HG03108 (cell line): ENCODE data around the gene PPP1R14C.

Source experiments
- ATAC-seq: cut with Tn5 transposase; IDR thresholded peaks from one replicate; pipeline ENCODE4 v1.9.1; 2021; ENCODE audit warnings: moderate library complexity; ENCODE audit not compliant: unreplicated experiment

PPP1R14C gene

DNA sequence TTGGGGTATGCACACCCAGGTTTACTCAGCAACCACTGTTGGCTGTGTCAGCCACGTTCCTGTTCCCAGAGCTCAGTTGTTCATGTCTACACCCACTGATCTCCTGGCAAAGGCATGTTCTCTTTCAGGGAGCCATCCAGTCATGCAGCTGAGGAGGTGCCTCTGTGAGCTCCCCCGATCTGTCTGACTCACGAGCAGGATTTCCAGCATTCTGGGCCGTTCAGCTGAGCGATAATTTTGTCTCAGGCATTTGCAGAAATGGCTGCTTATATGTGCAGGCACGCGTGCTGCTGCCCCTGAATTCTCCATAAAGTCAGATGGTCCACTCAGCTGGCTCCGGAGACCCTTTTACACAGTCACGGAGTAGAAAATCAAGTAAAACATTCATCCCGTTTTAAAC lies 147.6 kb downstream of the PPP1R14C start:
- no peak for ATAC-seq

DNA sequence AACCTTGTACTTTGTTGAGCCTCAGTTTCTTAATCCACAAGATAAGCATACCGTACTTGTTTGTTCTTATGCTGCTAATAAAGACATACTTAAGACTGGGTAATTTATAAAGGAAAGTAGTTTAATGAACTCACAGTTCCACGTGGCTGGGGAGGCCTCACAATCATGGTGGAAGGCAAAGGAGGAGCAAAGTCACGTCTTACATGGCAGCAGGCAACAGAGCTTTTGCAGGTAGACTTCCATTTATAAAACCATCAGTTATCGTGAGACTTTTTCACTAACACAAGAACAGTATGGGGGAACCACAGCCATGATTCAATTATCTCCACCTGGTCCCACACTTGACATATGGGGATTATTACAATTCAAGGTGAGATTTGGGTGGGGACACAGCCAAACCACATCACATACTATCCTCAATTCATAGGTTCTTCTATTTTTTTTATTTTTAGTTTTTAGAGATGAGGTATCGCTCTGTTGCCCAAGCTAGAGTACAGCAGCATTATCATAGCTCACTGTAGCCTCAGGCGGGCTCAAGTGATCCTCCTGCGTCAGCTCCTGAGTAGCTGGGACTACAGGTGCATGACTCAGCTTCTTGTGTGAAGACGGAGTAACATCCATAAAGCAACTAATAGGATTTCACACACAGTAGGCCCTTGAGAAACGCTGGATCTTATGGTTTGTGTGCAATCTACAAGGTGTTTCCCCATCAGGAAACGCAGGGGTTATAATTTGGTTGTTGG lies 149.3 kb downstream of the PPP1R14C start:
- ATAC-seq, result no peak

DNA sequence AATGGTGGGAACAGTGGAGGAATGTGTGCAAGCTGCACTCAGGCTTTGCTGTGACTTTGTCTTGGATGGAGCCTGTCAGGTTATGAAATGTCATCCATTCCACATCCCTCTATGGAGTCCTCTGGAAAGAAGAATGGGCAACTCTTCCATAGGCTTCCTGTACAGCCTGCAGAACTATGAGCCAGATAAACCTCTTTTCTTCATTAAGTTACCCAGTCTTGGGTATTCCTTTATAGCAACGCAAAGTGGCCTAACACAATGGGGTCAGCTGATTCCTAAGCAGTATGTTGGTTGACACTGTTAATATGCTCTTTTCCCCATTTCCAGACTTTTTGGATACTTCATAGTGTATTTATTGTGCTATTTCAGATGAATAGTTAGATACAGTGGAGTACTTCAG lies 150.2 kb downstream of the PPP1R14C start:
- no peak for ATAC-seq

DNA sequence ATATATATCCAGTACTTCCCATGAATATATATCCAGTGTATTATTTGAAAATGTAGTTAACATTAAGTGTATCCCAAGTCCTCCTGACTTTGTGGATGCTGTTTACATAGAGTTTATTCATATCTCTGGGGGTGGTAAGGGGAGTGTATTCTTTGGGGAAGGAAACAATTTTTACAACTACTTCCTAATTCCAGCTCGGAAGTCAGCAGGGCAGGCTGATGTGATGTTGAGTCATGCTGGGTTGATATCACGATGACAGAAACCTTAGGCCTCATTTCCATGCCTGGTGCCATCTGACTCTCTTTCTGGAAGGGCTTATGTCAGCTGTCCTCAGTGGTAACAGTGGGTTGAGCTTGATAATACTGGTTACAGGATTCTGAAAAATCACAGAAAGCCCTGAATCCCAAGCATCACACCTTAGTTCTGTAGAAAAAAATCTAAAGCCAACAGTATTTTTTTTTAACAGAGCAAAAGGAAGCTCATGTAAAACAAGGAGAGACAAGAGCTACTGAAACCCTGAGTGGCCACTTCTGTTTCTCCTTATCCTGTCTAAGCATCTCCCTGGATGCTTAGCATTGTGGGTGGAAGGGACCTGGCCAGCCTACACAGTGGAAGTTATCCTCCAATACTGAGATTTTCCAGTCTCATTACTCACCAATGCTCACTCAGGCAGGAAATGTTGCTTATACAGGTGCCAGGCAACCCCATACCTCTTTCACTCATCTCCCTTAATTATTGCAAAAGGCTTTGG lies 150.8 kb downstream of the PPP1R14C start:
- no peak for ATAC-seq

DNA sequence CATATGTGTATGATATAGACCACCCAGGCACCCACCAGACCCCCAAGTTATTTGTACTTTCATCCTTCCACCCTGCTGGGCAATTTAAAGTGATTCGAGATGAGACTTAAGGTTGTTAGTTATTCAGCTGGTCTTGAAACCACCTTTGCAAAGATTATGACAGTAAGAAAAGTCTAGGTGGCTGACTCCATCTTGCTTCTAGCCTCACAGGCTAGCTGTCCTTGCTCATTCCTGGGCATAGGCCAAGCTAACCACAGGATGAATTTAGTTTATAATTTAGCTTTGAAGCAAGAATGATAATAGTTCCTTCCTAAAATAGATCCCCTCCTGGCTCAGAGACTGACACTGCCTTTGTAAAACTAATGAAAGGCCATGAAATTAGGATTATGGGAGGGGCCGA lies 154.0 kb downstream of the PPP1R14C start:
- no peak for ATAC-seq

DNA sequence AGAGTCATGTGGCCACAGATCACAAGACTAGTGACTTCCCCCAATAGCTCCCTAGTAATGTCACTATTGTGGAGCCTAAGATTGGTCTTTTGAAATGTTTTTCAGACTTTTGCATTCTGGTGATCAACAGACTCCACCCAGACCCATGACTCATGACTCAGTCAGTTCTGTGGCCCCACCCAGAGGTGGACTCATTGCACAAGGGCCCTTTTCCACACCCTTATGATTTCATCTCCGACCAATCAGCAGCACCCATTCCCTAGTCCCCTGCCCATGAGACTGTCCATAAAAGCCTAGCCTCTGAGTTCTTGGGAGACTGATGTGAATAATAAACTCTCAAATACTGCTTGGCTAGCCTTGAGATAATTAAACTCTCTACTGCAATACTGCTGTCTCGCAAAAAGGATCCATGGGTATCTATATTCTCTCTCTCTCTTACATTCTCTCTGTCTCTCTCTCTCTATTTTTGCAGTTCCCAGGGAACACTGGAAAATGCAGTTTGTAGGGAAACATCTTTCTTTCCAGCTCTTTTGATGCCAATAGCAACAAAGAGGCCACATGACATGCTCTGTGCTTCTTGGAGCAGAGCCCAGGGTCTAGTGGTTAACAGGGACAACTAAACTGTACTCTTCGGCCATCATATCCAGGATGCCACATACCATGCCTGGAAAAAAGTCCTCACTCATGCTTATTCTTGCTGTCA lies 154.6 kb downstream of the PPP1R14C start:
- ATAC-seq, result no peak

DNA sequence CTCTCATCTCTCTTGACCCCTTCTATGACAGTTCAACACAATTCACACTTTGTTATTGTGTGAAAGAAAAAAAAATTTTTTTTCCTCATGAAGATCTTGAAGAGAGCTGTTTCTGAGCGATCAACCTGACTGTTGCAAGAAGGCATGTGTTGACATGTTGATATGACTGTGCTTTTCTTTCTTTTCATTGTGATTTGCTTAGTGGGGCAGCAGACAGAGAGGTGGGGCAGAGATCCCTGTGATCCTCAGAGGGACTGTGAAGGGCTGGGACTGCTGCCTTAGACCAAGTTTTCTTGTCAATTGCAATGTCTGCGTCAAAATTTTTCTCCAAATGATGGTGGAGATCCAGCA lies 155.2 kb downstream of the PPP1R14C start:
- no peak for ATAC-seq

DNA sequence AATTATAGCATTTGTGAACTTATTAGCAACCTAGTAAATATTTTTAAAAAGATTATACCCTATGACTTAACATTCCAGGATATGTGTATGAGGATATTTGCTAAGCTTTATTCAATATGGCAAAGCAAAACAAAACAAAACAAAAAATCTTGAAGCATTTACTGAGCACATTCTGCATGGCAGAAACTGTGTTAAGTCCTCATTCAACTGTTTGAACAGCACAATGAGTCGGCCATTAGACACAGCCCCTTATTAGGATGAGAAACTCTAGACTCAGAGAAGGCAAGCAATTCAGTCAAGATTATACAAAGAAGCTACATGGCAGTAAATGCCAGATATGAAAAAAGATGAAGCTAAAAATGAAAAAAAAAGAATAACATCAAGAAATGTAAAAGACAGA lies 155.8 kb downstream of the PPP1R14C start:
- no peak for ATAC-seq
